Measurements from ENCODE around the gene PPP2R2C.

Gene PPP2R2C

GRCh38 chr4:6366581-6366980 lies 105.8 kb downstream of the PPP2R2C start:
- no peak overlapping the region for H3K4me3 ChIP-seq (ENCODE audit: low read depth, low read length)
- no peak for TF ChIP-seq CTCF (IDR thresholded peaks at IDR 0.05; ENCODE audit: borderline replicate concordance, insufficient read depth, low read depth, low read length)

- no peak overlapping the region for H3K4me3 ChIP-seq (ENCODE audit: low read depth, low read length)
- no peak for TF ChIP-seq CTCF (IDR thresholded peaks at IDR 0.05; ENCODE audit: borderline replicate concordance, insufficient read depth, low read depth, low read length)
Observed at GRCh38 chr4:6365545-6366086, 106.8 kb downstream of the PPP2R2C start.

GRCh38 chr4:6364581-6364980 lies 107.8 kb downstream of the PPP2R2C start:
- no peak for TF ChIP-seq CTCF (IDR thresholded peaks at IDR 0.05; ENCODE audit: borderline replicate concordance, insufficient read depth, low read depth, low read length)
- H3K4me3 ChIP-seq (ENCODE audit: low read depth, low read length): no peak overlapping the region

- TF ChIP-seq CTCF (IDR thresholded peaks at IDR 0.05; ENCODE audit: borderline replicate concordance, insufficient read depth, low read depth, low read length): no peak
- no peak overlapping the region for H3K4me3 ChIP-seq (ENCODE audit: low read depth, low read length)
Observed at GRCh38 chr4:6364146-6364545, 108.3 kb downstream of the PPP2R2C start.

- H3K4me3 ChIP-seq (ENCODE audit: low read depth, low read length): no peak overlapping the region
- TF ChIP-seq CTCF (IDR thresholded peaks at IDR 0.05; ENCODE audit: borderline replicate concordance, insufficient read depth, low read depth, low read length): no peak
Observed at GRCh38 chr4:6362896-6363295, 109.5 kb downstream of the PPP2R2C start.

GRCh38 chr4:6362243-6362885 lies 110.0 kb downstream of the PPP2R2C start:
- no peak overlapping the region for H3K4me3 ChIP-seq (ENCODE audit: low read depth, low read length)
- TF ChIP-seq CTCF (IDR thresholded peaks at IDR 0.05; ENCODE audit: borderline replicate concordance, insufficient read depth, low read depth, low read length): no peak

- H3K4me3 ChIP-seq (ENCODE audit: low read depth, low read length): no peak overlapping the region
- no peak for TF ChIP-seq CTCF (IDR thresholded peaks at IDR 0.05; ENCODE audit: borderline replicate concordance, insufficient read depth, low read depth, low read length)
Observed at GRCh38 chr4:6361076-6361784, 111.2 kb downstream of the PPP2R2C start.
